IPS DF 19.7 (cell line): ENCODE measurements around the gene CLUH.
"Not testable (repeated sequence)": the region's sequence is repeated elsewhere in the genome, so short reads cannot be mapped to it uniquely, and the experiment has no call there.

ENCODE experiments used
- DNase-seq: peaks from one replicate; pipeline ENCODE4 v3.0.0-alpha.2; 2013; ENCODE audit warnings: low read depth, low spot score

CLUH gene

GRCh38 chr17:2701161-2701995 is 10.2 kb downstream of the CLUH start:
- no peak for DNase-seq

GRCh38 chr17:2700491-2701141 is 10.9 kb downstream of the CLUH start:
- no peak for DNase-seq

DNA sequence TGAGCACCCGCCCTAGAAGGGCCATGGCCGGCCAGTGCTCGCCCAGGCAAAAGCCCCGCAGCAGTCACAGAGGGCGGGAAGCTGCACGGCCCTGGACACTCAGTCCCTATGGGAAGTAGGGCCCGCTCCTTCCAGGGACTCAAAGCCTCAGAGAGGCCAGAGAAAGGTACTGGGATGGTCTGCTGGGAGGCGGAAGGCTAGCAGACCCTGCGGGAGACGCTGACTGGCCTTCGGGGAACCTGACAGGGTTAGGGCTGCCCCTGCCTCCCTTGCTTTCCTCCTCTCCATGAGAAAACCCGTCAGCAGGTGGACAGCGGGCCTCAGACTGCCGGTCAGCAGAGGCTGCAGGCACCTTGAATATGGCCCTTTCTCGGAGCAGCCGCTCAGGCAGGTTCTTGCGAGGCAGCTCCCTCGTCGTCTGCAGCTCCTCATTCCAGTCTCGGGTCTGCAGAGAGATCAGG is 11.5 kb downstream of the CLUH start:
- no peak for DNase-seq

- DNase-seq = not testable (repeated sequence)
Observed at GRCh38 chr17:2699216-2699805, 12.3 kb downstream of the CLUH start.

- DNase-seq = no peak
Observed at GRCh38 chr17:2697611-2698162, 13.9 kb downstream of the CLUH start.

DNA sequence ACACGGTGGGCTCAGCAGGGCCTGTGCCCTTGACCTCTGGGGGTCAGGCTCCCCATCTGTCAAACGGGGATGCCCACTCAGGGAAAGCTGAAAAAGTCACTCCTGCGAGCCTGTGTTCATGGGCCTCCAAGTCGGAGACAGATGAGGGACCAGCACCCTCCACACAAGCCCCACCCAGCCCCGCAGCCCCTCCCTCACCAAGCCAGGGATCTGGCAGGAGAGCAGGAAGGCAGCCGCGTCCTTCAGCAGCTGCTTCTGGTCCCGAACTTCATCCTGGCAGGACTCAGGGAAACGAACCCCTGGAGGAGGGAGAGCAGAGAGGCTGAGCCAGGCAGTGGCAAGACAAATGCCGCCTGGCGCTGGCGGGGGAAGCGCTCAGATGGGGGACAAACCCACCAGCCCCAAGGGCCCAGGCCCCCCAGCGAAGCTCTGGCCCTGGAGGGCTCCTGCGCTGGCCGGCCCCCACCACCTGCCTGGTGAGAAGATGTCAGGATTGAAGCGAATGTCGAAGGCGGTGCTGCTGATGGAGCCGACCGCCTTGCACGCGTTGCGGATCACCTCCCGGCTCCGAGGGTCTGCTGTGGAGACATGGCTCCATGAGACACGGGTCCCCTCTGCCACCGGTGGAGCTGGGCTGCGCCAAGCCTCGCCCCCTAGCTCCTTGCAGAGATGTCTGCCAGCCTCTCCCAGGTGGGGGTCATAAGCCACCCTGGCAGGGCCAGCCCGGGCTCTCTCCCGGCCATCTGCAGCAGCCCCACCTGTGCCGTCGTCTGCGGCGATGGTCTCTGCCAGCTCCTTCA is 15.4 kb downstream of the CLUH start:
- DNase-seq = no peak

- DNase-seq = no peak
Observed at GRCh38 chr17:2695243-2695960, 16.2 kb downstream of the CLUH start.

DNA sequence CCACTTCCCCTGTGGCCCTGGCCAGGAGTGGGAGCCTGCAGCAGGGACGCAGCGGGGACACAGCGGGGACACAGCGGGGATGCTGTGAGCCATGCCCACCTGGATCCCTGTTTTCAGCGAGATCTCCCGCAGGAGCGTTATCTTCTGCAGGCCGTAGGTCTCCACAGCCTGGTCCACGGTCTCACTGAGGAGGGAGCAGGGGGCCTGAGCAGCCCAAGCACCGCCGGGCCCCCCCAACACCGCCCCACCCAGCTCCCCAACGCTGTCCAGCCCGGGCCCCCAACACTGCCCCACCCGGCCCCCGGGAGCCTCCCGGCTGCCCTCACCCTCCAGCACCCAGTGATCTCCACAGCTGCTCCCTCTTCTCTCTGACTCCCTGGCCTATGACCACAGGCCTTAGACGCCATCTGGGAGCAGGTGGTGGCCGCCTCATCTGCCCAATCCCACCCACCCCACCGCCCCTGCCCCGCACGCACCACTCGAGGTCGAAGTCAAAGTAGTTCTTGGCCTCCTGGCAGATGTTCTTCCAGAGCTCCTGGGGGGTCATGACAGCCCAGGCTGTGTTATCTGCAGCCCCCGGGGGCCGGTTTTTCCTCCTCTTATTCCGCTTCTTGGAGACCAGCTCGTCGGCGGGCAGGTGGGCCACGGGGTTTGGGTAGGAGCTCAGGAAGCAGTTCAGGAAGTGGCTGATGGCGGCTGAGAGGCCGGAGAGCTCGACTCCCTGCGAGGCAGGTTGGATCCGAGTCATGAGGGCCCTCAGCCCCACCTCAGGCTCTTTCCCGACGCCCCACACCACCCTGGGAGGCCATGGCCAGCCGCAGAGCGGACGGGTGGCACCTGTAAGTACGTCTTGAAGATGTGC is 17.0 kb downstream of the CLUH start:
- no peak for DNase-seq

- no peak for DNase-seq
Observed at GRCh38 chr17:2693561-2694380, 17.8 kb downstream of the CLUH start.

DNA sequence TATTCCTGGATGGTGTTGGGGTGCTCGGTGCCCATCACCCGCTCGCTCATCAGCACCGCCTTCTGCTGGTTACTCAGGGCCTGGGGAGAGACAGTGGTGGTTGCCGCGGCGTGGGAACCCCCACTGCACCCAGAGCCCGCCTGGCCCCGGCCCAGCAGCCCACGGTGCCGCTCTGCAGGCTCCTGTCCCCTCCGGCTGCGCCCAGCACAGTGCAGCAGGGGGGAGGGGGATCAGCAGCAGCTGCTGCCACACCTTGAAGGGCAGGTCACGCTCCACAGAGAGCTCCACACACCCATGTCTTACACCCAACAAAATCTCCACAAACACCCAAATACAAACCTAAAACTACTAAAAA is 18.8 kb downstream of the CLUH start:
- no peak for DNase-seq

DNA sequence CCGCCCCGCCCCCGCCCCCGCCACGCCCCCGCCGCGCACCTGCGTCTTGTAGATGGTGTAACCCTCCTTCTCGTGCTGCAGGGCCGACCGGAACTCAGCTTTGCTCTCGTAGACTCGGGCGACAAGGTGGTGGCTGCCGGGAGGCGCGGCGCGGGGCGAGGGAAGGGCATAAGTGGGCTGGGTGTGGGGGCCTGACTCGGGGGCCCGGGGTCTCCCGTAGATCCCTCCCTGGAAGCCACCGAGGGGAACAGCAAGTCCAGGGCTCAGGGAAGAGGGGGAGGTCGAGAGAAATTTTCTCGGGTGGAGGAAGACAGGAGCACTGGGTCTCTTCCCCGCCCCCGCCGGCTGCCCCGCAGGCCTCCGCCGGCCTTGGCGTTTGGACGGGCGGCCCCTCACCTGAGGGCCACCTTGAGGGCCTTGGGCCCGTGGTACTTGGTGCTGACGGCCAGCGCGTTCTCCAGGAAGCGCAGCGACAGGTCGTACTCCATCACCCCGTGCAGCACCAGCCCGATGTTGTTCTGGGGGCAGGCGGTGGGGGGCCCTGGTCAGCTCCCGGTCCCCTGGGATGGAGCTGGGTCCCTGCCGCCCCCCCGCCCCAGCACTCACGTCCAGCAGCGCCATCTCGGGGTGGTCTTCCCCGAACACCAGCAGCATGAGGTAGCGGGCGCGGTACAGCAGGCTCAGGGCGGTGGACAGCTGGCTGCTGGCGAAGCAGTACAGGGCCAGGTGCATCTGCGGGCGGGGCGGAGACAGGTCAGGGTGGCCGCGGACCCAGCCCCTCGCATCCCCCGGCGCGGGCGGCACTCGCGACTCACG is 19.4 kb downstream of the CLUH start:
- DNase-seq = no peak

DNA sequence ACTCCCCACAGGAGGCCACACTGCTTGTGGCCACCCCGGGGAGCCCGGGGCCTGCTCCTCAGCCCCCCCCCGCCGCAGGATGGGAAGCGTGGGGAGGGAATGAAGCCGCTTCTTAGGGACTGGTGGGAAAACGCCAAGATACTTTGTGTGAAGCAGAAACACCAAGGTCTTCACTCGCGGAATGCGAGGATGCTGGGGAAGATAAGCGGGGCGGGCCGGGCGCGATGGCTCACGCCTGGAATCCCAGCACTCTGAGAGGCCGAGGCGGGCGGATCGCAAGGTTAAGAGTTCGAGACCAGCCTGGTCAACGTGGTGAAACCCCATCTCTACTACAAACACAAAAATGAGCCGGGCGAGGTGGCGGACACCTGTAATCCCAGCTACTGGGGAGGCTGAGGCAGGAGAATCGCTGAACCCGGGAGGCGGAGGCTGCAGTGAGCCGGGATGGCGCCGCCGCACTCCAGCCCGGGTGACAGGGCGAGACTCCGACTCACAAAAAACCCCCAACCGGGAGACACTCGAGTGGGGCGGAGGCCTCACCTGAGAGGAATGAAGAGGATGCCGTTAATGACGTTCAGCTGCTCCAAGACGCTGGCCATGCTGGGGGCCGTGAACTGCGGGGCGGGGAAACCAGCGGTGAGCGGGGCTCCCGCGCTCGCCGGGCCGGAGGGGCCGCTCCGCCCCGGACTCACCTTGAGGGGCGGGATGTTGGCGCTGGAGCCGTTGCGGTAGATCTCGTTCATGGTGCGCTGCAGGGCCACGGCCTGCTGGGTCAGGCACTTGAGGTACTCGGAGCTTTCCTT is 20.3 kb downstream of the CLUH start:
- DNase-seq = no peak

GRCh38 chr17:2690165-2691068 is 21.1 kb downstream of the CLUH start:
- DNase-seq = no peak

DNA sequence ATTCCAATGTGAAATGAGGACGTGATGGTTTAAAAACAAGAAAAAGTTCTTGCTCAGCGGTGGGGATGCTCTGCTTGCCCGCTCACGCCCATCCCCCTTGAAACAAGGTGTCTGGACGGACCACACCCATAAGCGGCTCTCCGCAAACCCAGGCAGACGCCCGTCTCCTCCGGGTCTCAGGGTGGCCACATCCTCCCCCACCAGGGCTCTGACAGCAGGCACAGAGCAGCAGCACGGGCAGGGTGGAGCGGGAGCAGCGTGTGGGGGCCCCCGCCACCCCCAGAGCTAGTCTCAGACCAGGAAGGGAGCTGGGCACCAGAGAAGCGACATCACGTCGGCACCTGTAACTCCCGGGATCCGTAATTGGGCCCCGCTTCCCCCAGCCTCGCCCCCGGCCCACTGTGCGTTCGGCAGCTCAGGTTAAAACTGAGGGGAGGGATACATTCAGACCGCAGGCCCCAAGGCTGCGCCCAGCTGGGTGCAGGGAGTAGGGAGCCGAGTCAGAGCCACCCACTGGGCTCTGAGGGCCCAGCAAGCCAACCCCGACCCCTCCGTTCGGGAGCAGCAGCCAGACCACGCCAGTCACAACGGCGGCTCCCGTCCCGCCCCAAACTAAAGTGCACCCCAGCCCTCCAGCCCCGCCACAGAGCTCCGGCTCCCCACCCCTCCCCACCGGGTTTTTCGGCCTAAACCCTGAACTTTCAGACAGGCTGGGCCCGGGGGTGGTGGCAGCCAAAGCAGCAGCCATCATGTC is 22.0 kb downstream of the CLUH start:
- no peak for DNase-seq
